OCI-LY3 (cell line): Measurements from ENCODE around the gene FHL2.

Experiments
- H2AFZ ChIP-seq: fragments of 200-600, 300-600 bp; shearing (Covaris generic); 2 replicates; pipeline ENCODE4 v1.6.0; 2014; ENCODE audit warnings: antibody characterized with exemption, low read depth, low read length
- H3K27ac ChIP-seq: fragments of 200-600, 300-600 bp; sonication (generic); 2 replicates; pipeline ENCODE4 v1.5.1; 2014; ENCODE audit warnings: mild to moderate bottlenecking, low read length, moderate library complexity, mixed read lengths
- H3K27me3 ChIP-seq: fragments of 200-600, 300-600 bp; sonication (generic); 2 replicates; pipeline ENCODE4 v1.6.1; 2014; ENCODE audit warnings: low read depth, low read length, mixed read lengths
- H3K36me3 ChIP-seq: fragments of 200-600, 300-600 bp; sonication (generic); replicated peaks from 2 replicates; pipeline ENCODE3; 2014; ENCODE audit warnings: low read depth, low read length, mixed read lengths
- H3K4me1 ChIP-seq: fragments of 300-600, 200-600 bp; sonication (generic); 2 replicates; pipeline ENCODE4 v1.6.1; 2014; ENCODE audit warnings: low read length, mixed read lengths
- H3K4me2 ChIP-seq: fragments of 200-600, 300-600 bp; sonication (generic); 2 replicates; pipeline ENCODE4 v1.6.1; 2014; ENCODE audit warnings: low read length, mixed read lengths
- H3K4me3 ChIP-seq: fragments of 300-600, 200-600 bp; sonication (generic); 2 replicates; pipeline ENCODE4 v1.5.1; 2014; ENCODE audit warnings: antibody characterized with exemption, mild to moderate bottlenecking, low read length, moderate library complexity
- H3K79me2 ChIP-seq: fragments of 300-600, 200-600 bp; shearing (Covaris generic); 2 replicates; pipeline ENCODE4 v1.6.1; 2014; ENCODE audit warnings: mild to moderate bottlenecking, low read length, mixed read lengths
- H3K9ac ChIP-seq: fragments of 300-600, 200-600 bp; shearing (Covaris generic); 2 replicates; pipeline ENCODE4 v1.6.0; 2014; ENCODE audit warnings: mild to moderate bottlenecking, low read length, moderate library complexity
- H3K9me3 ChIP-seq: fragments of 200-600, 300-600 bp; shearing (Covaris generic); 2 replicates; pipeline ENCODE4 v1.6.1; 2014; ENCODE audit warnings: low read length, mixed read lengths; ENCODE audit not compliant: insufficient read depth
- H4K20me1 ChIP-seq: fragments of 200-600, 300-600 bp; sonication (generic); 2 replicates; pipeline ENCODE4 v1.6.1; 2016; ENCODE audit warnings: low read length, mixed read lengths; ENCODE audit not compliant: insufficient read depth
- EZH2phosphoT487 ChIP-seq: fragments of 200-600 bp; shearing (Covaris generic); IDR thresholded peaks from 2 replicates; pipeline ENCODE4 v1.6.1; 2018; ENCODE audit warnings: antibody characterized with exemption, mixed run types, low read depth
- TF ChIP-seq, protein P1 (sequence below): fragments of 200-600, 300-600 bp; sonication (generic); IDR thresholded peaks from 2 replicates; pipeline ENCODE4 v1.5.1; 2014; ENCODE audit warnings: antibody characterized with exemption, low read length, low read depth

Gene FHL2

GRCh38 chr2:105413206-105413605 lies 14.4 kb upstream of the FHL2 start:
- no peak overlapping the region for H2AFZ ChIP-seq
- peak overlapping the region; percentile 16 for H3K4me2 ChIP-seq
- no peaks in the 10 kb centered on the region for H3K4me1 ChIP-seq

DNA sequence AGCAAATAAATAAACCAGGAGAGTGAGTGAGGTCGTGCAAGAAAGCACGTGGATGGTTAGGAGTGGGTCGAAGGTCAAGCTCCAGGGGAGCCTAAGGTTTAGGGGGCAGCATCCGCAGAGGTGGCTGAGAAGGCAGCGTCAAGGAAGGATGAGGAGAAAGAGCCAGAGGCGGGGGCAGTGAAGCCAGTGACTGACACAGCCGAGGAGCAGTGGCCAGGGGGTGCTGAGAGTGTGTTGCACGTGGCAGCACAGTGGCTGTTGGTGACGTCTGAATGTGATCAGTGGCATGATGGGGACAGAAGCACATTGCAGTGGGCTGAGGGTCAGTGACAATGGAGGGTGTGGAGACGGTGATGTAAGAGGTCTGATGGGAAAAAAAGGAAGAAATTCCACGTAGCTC lies 13.7 kb upstream of the FHL2 start:
- H3K27ac ChIP-seq: no peak overlapping the region
- no peaks in the 10 kb centered on the region for H3K79me2 ChIP-seq
- 0 out of 2 replicates have a peak overlapping the region, but pooled peaks have one; percentile 11 for H2AFZ ChIP-seq
- H3K4me1 ChIP-seq: no peaks in the 10 kb centered on the region
- no peak overlapping the region for H3K9ac ChIP-seq
- H3K9me3 ChIP-seq: no peaks in the 10 kb centered on the region
- H4K20me1 ChIP-seq: no peaks in the 10 kb centered on the region
- H3K4me2 ChIP-seq: peak overlapping the region; percentile 16
- TF ChIP-seq EZH2phosphoT487: no peak
- TF ChIP-seq, protein P1, sequence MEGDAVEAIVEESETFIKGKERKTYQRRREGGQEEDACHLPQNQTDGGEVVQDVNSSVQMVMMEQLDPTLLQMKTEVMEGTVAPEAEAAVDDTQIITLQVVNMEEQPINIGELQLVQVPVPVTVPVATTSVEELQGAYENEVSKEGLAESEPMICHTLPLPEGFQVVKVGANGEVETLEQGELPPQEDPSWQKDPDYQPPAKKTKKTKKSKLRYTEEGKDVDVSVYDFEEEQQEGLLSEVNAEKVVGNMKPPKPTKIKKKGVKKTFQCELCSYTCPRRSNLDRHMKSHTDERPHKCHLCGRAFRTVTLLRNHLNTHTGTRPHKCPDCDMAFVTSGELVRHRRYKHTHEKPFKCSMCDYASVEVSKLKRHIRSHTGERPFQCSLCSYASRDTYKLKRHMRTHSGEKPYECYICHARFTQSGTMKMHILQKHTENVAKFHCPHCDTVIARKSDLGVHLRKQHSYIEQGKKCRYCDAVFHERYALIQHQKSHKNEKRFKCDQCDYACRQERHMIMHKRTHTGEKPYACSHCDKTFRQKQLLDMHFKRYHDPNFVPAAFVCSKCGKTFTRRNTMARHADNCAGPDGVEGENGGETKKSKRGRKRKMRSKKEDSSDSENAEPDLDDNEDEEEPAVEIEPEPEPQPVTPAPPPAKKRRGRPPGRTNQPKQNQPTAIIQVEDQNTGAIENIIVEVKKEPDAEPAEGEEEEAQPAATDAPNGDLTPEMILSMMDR: no peak
- peaks cover 22% of the 10 kb centered on the region; the same call in 1 of the 2 replicates for H3K27me3 ChIP-seq
- no peak overlapping the region for H3K4me3 ChIP-seq
- H3K36me3 ChIP-seq: no peaks in the 10 kb centered on the region

More at GRCh38 chr2:105413206-105413605, 14.4 kb upstream of the FHL2 start:
- peaks cover 22% of the 10 kb centered on the region; the same call in 1 of the 2 replicates for H3K27me3 ChIP-seq
- no peaks in the 10 kb centered on the region for H3K36me3 ChIP-seq
- no peak for TF ChIP-seq EZH2phosphoT487
- TF ChIP-seq, protein P1: no peak
- H3K9me3 ChIP-seq: no peaks in the 10 kb centered on the region
- no peaks in the 10 kb centered on the region for H3K79me2 ChIP-seq
- H3K9ac ChIP-seq: no peak overlapping the region
- H4K20me1 ChIP-seq: no peaks in the 10 kb centered on the region
- H3K4me3 ChIP-seq: 0 out of 2 replicates have a peak overlapping the region, but pooled peaks have one; percentile 3
- no peak overlapping the region for H3K27ac ChIP-seq

DNA sequence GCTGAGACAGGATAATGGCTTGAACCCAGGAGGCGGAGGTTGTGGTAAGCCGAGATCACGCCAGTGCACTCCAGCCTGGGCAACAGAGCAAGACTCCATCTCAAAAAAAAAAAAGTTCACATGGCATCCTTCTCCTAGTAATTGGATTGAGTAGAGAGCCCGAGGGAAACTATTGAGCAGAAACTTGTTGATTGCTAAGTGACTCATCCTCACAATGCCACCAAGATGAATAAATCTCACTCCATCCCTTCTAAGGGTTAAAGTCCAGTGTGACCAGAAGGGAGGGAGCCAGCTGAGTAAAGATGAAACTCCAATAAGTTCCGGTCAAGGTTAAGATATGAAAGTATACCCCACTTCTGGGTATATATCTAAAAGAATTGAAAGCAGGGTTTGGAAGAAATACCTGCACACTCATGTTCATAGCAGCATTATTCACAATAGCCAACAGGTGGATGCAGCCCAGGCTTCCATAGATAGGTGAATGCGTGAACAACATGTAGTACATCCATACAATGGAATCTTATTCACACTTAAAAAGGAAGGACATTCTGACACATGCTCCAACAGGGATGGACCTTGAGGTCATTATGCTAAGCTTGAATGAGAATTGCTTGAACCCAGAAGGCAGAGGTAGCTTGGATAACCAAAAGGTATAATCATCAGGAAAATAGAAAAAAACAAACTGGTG lies 13.0 kb upstream of the FHL2 start:
- Histone ChIP-seq H3K27me3 (peaks cover 22% of the 10 kb centered on the region; the same call in 1 of the 2 replicates), H2AFZ (no peak overlapping the region), H3K36me3 (no peaks in the 10 kb centered on the region), H3K27ac (no peak overlapping the region), H3K4me1 (no peaks in the 10 kb centered on the region), H3K4me3 (no peak overlapping the region), H4K20me1 (no peaks in the 10 kb centered on the region), H3K79me2 (no peaks in the 10 kb centered on the region), H3K4me2 (no peak overlapping the region), H3K9ac (no peak overlapping the region), H3K9me3 (no peaks in the 10 kb centered on the region)
- no peak for TF ChIP-seq EZH2phosphoT487
- TF ChIP-seq, protein P1: no peak

- Histone ChIP-seq H3K79me2 (no peaks in the 10 kb centered on the region), H3K27ac (no peak overlapping the region), H3K9me3 (no peaks in the 10 kb centered on the region), H3K9ac (no peak overlapping the region), H3K4me2 (no peak overlapping the region), H2AFZ (no peak overlapping the region), H3K4me3 (no peak overlapping the region), H4K20me1 (no peaks in the 10 kb centered on the region), H3K36me3 (no peaks in the 10 kb centered on the region), H3K27me3 (peaks cover 14% of the 10 kb centered on the region; the same call in 1 of the 2 replicates), H3K4me1 (no peaks in the 10 kb centered on the region)
- TF ChIP-seq, protein P1: no peak
- no peak for TF ChIP-seq EZH2phosphoT487
These were observed 11.7 kb upstream of the FHL2 start for GRCh38 chr2:105410554-105410953.
